Stimulated activated CD8-positive, alpha-beta memory T cell treated with anti-CD3 and anti-CD28 coated beads, Interleukin-12 subunit alpha, Interleukin-12 subunit beta, amount 100 ng/mL, for 24 hours (primary cell): ENCODE data around the gene ATP10B.
"Not testable (repeated sequence)": the region's sequence is repeated elsewhere in the genome, so short reads cannot be mapped to it uniquely, and the experiment has no call there.

Source experiments
- DNase-seq: peaks from one replicate; pipeline ENCODE4 v3.0.0-alpha.2; 2020; ENCODE audit errors: extremely low read depth

ATP10B gene, protein sequence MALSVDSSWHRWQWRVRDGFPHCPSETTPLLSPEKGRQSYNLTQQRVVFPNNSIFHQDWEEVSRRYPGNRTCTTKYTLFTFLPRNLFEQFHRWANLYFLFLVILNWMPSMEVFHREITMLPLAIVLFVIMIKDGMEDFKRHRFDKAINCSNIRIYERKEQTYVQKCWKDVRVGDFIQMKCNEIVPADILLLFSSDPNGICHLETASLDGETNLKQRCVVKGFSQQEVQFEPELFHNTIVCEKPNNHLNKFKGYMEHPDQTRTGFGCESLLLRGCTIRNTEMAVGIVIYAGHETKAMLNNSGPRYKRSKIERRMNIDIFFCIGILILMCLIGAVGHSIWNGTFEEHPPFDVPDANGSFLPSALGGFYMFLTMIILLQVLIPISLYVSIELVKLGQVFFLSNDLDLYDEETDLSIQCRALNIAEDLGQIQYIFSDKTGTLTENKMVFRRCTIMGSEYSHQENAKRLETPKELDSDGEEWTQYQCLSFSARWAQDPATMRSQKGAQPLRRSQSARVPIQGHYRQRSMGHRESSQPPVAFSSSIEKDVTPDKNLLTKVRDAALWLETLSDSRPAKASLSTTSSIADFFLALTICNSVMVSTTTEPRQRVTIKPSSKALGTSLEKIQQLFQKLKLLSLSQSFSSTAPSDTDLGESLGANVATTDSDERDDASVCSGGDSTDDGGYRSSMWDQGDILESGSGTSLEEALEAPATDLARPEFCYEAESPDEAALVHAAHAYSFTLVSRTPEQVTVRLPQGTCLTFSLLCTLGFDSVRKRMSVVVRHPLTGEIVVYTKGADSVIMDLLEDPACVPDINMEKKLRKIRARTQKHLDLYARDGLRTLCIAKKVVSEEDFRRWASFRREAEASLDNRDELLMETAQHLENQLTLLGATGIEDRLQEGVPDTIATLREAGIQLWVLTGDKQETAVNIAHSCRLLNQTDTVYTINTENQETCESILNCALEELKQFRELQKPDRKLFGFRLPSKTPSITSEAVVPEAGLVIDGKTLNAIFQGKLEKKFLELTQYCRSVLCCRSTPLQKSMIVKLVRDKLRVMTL (N-terminal part only)

DNA sequence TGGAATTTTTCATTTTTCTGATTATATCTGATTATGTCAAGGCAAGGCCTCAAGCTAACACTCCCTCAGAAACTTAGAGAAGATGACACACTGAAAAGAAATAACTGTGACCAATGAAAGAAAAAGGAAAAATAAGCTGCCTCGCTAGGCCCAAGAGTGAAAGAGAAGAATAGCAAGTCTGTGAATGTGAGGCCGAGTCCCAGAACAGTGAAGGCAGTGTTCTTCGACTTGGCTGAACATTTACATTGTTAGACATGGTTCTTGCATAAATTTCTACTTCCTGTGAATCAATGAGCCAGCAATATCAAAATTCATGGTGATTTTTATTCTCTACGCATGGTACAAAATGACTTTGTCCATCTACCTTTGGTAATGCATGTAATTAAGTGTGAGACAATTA lies at the start of gene ATP10B:
Gene ATP10B, minus strand, starts transcription at position 163 of the 400 bp plus-strand sequence. CDS start 164,137 bp downstream, outside the sequence.
- no peak for DNase-seq

DNA sequence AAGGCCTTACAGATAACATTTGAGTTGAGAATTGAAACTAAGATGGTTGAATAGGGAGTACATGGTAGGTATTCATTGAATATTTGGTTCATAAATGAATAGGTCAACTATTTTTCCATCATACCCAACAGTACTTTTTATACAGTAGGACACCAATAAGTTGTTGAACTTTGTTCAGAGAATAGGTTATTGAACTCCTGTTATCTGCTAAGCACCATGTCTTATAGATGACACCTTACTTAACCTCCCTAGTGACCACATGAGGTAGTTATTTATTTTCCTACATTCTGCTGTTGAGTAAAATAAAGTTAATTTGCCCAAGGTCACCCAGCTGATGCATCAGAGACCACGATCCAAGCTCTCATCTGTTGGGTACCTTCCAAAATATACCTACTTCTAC lies 49.6 kb upstream of the ATP10B start:
- no peak for DNase-seq

DNA sequence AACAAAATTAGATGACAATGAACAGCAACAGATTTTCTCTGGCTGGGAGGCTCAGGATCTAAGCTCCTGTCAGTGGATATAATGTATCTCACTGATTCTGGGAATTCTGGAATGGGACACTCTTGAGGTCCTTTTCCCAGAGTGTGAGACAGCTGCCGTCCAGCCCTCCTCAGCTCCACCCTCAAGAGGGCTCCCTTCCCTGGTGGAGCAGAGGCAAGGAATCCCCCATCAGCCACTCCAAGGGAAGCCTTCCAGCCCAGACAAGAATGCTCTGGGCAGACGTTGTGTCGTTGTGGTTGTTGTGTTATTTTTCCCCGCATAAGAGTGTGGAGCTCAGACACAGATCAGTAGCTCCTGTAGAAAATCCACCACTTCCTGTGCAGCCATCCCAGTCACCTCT lies 47.7 kb upstream of the ATP10B start:
- DNase-seq = no peak

DNA sequence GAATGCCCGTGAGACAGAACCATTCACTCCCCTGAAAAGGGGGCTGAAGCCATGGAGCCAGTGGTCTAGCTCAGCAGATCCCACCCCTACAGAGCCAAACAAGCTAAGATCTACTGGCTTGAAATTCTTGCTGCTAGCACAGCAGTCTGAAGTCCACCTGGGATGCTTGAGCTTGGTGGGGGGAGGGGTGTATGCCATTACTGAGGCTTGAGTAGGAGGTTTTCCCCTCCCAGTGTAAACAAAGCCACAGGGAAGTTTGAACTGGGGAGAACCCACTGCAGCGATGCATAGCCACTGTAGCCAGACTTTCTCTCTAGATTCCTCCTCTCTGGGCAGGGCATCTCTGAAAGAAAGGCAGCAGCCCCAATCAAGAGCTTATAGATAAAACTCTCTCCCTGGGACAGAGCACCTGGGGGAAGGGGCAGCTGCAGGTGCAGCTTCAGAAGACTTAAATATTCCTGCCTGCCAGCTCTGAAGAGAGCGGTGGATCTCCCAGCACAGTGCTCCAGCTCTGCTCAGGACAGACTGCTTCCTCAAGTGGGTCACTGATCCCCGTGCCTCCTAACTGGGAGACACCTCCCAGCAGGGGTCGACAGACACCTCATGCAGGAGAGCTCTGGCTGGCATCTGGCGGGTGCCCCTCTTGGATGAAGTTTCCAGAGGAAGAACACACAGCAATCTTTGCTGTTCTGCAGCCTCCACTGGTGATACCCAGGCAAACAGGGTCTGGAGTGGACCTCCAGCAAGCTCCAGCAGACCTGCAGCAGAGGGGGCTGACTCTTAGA lies 41.4 kb upstream of the ATP10B start:
- DNase-seq = not testable (repeated sequence)

DNA sequence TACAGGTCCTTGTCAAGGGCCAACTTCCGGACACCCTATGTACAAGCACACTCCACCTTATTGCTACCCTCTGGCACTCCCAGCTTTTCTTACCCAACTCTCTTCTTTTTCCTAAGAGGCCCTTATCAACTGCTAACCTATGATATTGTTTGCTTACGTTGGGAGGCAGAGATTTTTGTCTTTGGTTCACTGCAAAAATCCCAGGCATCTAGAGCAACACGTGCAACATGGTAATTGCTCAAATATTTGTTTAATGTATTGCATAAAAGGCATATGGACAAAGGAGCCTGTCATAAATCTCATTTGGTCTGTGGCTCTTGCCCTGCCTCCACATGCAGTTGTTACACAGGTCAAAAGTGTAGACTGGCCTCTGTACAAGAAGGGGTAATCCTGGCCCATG lies 35.8 kb upstream of the ATP10B start:
- no peak for DNase-seq

DNA sequence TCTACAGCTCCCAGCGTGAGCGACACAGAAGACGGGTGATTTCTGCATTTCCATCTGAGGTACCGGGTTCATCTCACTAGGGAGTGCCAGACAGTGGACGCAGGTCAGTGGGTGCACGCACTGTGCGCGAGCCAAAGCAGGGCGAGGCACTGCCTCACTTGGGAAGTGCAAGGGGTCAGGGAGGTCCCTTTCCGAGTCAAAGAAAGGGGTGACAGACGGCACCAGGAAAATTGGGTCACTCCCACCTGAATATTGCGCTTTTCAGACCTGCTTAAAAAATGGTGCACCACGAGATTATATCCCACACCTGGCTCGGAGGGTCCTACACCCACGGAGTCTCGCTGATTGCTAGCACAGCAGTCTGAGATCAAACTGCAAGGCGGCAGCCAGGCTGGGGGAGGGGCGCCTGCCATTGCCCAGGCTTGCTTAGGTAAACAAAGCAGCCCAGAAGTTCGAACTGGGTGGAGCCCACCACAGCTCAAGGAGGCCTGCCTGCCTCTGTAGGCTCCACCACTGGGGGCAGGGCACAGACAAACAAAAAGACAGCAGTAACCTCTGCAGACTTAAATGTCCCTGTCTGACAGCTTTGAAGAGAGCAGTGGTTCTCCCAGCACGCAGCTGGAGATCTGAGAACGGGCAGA lies 21.7 kb upstream of the ATP10B start:
- not testable (repeated sequence) for DNase-seq

DNA sequence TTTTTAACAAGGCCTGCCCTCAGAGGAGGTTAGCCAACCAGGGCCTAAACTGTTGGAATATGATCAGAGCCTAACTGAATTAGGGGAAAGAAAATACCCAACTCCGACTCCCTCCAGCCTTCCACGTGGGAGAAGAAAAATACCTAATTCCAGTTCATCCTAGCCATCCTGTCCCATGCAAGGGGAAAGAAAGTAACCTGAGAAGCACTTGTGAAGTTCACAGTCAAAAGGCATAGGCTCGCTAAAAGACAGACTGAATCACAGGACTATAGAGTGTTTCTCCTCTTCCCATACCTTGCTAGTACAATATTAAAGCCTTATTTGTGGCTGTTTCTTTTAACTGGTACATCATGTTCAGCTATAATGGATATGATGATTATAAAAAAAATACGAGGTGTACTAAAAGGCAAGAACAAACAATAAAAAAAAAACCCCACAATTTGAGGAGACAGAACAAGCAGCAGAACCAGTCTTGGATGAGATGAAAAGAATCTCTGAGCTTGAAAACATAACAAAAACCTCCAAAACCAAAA lies 18.0 kb upstream of the ATP10B start:
- DNase-seq = no peak

DNA sequence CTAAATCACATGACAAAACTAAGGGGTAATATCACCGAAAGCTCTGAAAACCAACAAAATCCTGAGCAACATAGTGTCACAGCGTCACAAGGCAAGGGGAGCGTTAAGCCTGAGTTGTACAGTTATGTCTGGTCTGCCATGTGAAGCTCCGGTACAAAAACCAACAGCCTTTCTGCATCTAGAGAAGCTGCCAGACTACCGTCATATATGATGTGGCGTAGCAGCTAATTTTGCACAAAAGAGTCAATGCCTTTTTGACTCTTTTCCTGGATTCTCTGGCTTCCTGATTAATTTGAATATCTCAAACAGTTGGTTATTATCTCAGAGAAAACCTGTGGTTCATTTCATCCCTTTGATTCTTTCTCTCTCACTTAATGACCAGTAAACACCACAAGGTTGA lies 16.0 kb upstream of the ATP10B start:
- no peak for DNase-seq

DNA sequence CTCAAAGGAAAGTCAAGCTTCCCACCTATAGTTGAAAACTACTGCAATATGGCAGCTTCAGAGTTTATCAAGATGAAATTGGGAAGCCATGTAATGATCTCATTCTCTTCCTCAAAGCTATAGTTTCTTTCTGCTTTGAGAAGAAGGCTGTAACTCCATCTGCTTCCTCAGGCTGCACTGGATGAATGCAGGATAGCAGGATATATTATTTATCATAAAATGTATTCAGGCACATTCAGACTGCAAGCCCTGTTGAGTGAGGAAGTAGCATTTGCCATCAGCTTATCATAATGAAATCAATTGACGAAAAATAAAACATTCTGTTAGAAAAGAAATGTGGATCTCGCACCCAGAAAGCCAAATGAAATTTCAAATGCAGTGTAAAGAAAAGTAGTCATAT lies 560 bp downstream of the ATP10B start:
- no peak for DNase-seq

DNA sequence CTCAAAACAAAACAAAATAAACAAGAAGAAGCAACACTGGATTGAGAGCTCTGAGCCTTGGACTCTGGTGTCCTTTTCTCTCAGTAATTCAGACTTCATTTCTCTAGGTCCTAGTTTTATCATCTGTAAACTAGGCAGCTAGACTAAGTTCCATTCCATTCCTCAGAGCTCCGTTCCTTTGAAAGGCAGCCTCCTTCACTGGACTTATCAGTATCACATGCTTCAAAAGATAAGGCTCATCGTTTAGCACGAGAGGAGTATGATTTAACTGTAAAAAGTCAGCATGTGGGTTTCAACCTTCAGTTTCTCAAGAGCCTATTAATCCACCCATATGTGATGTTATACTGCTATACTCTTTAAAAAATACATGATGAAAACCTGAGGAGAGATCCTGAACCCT lies 1.6 kb downstream of the ATP10B start:
- no peak for DNase-seq

DNA sequence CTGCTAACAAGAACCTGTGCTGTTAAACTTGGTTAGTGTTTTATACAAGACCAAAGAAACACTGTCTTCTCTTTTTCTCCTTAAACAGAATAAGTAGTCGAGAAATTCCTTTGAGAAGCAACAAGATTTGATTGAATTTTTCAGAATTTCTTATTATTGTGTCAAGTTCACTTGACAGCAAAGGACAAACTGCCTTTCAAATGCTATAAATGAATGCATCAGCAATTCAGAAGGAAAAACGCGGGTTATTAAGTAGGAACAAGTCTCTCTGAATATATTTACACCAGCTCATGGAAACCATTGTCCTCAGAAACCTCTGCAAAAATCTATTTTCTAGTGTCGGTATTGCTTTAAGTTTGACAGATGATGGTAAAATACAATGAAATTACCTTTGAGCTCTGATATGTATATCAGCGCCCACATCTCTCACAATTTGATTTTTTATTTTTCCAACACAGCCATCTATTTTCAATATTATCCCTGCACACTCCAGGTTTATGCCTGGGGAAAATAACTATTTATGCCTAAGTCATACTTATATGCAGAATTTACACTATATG lies 4.4 kb downstream of the ATP10B start:
- DNase-seq = no peak

DNA sequence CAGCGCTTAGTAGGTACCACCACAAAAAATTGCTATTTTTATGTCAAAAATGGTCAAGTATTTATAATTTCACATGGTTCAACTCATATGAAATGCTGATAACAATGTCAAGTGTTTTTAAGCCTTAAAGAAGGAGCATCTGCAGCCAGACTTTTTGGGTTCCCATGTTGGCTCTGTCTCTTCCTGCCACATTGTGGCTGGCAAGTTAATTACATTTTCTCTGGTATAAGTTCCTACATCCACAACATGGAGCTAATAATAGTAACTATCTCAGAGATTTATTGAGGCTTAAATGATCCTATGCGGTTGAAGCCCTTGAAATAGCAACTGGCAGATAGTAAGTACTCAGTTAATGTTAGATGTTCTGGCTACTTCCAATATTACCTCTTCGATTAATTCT lies 5.4 kb downstream of the ATP10B start:
- no peak for DNase-seq

DNA sequence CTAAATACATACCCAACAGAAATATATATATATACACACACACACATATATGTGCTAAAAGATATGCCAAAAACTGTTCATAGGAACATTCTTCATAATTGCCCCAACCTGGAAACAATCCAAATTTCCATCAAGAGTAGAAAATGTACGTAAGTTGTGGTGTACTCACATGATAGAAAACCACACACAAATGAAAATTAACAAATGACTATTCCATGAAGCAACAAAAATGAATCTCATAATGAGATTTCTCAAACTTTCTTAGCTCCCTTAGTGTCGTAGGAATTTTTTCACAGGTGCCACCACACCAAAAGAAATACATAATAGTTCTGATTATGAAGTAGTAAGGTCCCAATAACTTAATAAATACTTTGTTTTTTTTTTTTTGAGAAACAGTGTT lies 7.8 kb downstream of the ATP10B start:
- DNase-seq = no peak

DNA sequence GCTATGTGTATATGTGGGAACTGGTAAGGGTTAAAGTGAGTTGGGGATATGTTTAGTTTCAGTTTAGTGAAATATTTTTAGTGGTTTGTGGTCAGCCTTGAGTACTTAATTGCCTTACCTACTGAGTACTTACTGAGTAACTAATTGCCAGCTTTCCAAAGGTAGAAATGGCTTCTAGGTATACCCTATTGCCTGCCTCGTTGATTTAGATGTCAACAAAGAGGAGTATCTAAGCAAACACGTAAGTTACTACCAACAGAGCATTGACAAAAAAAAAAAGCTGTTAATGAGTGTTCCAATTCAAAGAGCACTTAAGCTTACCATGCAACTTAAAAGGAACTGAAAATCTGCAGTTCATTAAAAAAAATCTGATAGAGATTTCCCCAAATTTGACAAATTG lies 8.8 kb downstream of the ATP10B start:
- no peak for DNase-seq

DNA sequence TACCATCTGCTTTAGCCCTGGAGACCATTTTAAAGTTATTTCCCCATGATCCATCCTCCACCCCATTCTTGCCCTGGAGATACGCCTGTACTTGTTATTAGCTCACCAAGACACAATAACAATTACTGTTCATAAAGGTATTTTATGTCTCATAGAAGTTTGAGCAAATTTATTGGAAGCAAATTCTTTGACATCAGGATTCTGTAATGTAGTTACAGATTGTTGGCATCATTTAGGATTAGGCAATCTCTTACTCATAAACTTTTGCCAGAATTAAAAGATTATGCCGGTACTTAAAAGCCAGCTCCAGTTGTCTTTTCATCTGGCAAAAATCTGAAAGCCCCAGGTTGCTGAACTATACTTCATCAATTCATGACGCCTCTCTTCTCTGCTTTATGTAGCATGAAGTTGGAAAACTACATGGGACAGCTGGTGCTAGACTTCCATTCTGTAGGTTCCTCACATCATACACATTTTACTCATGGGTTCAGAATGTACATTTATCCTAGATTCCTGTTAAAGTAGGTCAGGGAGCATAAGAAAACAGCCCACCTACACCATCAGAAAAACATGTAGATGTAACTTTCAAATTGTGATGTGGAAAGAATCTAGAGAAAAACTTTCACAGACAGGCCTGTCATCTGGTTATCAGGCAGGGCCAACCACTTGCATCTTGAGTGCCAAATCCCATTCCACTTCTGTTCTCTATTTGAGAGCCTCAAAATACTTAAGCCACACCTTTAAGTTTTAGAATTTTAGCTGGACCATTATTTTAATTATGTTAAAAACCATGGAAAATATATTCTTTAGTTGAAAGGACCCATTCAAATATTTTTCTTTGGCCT lies 14.0 kb downstream of the ATP10B start:
- DNase-seq = no peak

DNA sequence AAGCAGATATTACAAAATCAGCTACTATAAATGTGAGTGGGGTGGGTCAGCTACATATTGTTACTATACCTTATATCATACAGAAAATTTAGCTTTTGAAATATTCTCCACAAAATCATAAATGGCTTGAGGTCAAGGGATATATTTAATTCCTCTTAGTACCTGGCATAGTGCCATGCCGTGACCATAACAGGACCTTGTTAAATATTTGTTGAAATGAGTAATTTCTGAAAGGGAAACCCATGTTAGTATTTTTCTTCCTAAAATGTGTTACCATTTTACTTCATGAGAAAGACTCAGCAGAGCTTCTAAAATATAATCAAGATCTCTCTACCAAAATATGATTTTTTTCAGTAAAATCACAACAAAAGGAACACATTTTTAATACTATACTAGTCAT lies 14.8 kb downstream of the ATP10B start:
- DNase-seq = no peak

DNA sequence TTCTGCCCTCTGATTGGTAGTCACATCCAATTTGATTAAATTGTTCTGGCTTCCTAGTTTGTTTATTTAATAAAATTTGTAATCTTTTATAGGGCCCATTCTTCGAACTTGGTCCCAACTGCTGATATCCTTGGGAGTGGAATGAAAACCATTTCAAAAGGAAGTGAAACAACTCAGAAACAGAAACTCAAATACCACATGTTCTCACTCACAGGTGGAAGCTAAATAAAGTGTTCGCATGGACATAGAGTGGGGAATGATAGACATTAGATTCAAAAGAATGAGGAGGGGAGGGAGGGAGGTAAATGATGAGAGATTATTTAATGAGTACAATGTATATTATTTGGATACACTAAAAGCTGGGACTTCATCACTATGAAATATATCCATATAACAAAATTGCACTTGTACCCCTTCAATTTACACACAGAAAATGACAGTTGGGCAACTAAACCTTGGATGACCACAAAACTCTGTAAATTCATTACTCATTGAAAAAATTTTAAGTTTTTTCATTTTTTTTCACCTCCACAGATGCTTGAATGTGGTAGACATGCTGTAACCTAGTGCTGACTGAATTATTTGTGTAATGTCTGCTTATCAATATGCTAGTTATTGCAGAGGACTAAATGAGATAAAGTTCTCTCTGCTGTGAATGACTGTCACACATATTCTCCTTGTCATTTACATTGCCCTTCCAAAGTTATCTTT lies 16.0 kb downstream of the ATP10B start:
- DNase-seq = no peak

DNA sequence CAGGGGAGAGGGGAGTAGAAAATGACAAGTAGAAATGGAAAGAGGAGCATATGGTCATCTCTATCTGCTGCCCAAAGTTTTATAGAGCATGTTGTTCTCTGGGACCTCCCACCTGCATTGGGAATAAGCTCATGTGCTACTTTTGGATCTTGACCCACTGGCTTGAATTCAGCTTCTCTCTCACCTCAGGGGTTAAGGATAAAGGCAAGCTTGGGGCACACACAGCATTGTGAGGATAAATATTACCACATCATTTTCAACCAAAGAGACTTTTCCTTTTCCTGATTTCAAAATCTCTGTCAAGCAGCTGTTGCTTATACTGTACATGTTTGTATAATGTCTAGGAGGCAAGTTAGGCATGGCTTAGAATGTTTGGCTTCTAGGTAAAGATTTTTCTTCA lies 16.6 kb downstream of the ATP10B start:
- DNase-seq = no peak

DNA sequence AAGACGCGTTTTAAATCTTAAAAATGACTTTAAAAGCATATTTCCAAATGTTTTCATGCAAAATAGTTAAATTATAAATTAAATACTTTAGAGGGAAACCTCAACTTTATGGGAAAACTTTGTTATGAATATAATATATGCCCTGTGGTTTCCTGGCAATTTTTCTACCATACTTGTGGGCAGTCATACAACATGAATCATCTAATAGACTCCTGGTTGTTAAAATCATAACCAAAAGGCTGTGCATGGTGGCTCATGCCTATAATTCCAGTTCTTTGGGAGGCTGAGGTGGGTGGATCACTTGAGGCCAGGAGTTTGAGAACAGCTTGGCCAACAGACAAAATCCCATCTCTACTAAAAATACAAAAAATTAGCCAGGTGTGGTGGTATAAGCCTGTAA lies 18.2 kb downstream of the ATP10B start:
- DNase-seq = no peak
